ENCODE data around the gene SCYL3.
"Not testable (repeated sequence)": the region's sequence is repeated elsewhere in the genome, so short reads cannot be mapped to it uniquely, and the experiment has no call there.

SCYL3 gene

GRCh38 chr1:169899519-169900217 is 6.0 kb upstream of the SCYL3 start:
- no peak for DNase-seq

- DNase-seq, result no peak
Measured at GRCh38 chr1:169896013-169896412, 2.3 kb upstream of the SCYL3 start.

- DNase-seq, result no peak
Measured at GRCh38 chr1:169894424-169895145, 889 bp upstream of the SCYL3 start.

DNA sequence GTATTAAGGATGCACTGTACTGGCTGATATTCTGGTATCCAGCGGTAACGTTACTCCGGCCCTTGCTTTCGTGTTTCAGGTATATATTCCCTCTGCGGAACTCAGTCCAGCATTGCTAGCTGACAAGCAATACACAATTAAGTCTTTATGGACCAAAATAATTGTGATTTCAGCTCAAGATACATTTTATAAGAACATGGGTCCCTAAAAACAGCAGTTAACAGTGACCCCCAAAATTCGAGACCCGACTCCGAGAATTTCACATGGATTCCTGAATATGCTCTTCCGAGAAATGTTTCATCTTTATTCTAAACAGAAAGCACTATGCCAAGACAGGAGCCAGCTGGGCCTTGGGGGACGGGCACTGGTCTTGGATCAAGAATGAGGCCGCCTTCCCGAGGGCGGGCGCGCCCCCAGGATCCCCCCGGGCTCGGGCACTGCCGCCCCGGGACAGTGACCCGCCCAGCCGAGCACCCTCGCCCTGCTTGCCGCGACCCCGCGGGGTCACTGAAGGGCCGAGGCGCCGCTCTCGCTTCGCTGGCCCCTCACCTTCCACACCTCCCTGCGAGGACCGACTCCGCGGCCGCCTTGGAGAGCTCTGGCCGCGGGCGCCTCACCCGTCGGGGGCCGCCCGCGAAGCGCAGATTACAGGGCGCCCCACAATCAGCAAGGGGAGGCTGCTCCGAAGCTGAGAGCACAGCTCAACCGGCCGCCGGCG is 610 bp downstream of the SCYL3 start:
- no peak for DNase-seq

DNA sequence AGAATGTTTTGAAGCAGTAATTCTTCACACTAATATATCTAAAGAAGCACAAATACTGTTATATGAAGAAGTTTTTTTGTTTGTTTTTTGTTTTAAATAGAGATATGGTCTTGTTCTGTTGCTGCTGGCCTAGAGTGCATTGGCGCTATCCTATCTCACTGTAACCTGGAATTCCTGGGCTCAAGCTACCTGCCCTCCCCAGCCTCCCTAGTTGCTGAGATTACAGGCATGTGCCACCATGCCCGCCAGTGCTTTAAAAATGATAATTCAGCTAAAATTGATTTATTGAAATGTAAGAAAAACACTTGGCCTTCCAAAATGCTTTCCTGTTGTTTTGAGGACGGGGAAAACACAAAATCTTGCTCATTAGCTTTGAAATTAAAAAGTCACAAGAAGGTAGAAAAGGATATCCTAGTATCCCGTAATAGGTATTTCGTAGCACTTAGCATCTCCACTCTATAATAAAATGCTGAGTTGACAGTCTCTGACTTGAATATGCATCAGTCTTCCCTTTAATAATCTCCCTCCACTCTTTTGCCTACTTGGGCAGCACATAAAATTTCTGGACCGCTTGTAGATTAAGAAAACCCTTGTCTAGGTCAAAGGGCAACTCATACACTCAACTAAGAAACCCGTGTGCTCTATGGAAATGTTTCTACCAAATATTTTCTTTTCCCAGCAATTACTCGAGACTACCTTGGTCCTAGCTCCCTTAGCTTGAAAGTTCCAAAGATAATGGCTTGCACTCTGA is 1.3 kb downstream of the SCYL3 start:
- no peak for DNase-seq

GRCh38 chr1:169891539-169891885 is 2.2 kb downstream of the SCYL3 start:
- DNase-seq, result no peak

DNA sequence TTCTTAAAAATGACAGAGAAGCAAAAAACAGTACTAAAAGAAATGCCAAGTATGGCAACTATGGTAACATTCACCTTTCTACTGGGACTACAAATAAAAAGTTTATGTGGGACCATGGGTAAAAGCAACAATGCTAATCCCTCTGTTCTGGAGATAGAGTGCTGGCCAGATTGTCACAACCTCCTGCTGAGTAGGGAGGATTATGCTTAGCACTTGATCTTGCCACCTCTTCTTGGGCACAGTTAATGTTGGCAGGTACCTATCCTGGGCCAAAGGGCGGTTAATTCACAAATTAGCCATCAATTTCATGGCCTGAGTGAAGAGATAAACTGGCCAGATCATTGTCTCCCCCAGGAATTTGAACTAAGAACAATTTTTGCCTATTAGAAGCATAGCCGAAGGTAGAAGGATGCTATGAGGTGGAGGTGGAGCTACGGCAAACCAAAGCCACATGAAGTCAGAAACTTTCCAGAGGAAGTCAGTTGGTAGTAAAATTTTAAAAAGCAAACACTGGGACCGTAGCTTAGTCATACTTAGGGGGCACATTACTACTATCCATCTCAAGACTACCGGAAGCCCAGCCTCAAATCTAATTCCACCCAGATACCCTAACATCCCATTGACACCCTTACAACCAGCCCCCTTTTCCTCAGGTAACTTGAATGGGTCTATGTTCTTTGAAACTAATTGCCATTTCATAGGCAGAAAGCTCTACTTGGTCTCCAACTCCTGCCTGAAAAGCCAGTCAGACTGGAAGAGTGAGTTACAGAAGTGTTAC is 2.7 kb downstream of the SCYL3 start:
- DNase-seq, result no peak

GRCh38 chr1:169889871-169890270 is 3.8 kb downstream of the SCYL3 start:
- no peak for DNase-seq

DNA sequence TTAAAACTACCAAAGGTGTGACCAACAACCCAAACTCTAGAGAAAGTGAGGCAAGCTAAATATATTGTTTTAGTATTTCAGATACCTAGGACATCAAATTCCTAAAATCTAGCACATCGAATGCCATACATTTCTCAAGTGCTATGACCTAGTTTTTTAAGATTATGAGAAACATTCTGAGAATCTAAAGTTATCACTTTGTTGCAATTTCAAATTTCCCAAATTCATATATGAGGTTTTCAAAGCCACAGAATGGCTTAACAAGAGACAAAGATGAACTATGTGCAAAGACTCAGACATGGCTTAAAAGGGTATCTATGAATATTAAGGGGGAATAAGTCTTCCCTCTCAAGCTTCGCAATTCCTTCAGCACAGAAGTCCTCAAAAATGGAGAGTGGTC is 6.8 kb downstream of the SCYL3 start:
- DNase-seq, result no peak

DNA sequence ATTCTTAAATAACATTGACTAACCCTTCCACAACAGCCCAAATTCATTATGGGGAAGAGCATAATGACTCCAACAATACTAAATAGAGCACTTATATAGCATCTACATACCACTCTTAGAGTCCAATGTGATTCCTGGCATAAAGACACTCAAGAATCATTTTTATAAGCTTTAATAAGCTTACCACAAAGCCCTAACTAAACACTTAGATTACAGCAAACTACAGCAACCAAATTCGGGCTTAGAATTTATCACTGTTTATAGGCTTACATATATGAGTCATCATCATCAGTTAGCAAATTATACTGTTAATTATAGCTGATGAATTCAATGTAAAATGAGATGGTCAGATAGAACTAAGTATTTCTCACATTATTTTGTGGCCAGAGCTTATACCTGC is 7.3 kb downstream of the SCYL3 start:
- DNase-seq, result no peak

GRCh38 chr1:169885207-169885606 is 8.5 kb downstream of the SCYL3 start:
- DNase-seq, result no peak

DNA sequence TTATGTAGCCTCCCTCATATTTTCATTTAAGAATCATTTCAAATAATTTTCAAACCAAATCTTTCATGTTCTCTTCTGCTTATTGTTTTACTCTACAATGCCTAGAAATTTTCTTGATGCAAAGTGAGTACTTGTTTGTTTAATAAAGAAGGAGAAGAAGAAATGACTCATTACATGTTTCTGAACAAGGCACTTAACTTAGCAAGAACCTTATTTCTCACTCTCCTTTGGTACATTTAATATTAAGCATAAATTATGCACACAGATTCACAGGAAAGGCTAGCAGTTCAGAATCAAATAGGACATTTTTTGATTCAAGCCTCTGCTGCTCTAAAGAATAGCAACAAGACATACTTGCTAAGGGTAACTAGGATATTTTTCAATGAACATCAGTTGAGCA is 9.1 kb downstream of the SCYL3 start:
- DNase-seq, result no peak

GRCh38 chr1:169882039-169882511 is 11.6 kb downstream of the SCYL3 start:
- no peak for DNase-seq

GRCh38 chr1:169879034-169879840 is 14.5 kb downstream of the SCYL3 start:
- DNase-seq, result no peak

DNA sequence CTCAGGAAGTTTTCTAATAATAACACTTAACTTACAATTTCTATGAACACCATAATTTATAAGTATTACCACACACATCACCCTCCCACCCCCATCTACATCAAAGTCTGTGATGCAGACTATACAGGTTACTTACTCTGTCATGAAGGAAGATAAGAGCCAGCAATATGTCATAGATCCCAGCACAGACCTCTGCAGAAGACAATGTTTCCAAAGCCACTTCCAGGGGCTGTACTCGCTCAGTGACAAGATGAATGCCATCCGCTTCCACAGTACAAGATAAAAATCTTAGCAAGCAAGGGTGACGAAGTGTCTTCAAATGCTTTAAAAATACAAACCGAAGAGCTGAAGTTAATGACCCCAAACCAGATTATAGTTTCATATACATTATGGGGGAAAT is 15.2 kb downstream of the SCYL3 start:
- DNase-seq, result no peak

DNA sequence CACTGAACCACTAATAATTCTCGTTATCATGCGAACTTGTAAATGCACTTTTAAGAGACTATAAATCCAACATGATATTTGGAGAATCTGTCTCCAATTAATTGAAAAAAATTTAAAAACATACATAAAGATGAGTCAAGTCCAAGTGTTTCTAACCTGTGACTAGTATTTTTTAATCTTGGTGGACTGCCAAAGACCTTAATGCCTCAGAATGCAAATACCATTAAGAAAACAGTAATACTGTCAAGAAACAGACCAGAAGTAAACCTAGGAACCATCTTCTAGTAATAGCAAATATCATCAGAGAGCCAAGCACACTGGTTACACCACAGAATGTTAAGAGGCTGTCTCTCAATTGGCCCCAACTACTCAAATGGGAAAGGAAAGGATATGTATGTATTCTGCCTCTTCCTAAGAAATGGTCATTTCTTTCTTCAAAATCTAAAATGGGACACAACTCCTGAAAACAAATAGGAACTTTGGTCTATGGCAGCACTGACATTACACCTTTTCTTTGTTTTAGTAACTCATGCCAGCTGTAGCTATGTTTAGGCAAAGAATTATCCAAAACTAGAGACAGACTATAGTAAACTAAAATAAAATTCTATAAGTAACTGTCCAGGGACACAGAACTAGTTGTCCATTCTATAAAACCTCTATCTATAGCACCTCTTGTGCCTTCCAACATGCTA is 15.8 kb downstream of the SCYL3 start:
- no peak for DNase-seq

GRCh38 chr1:169874229-169874628 is 19.5 kb downstream of the SCYL3 start:
- no peak for DNase-seq

- DNase-seq, result no peak
Measured at GRCh38 chr1:169873582-169874199, 20.0 kb downstream of the SCYL3 start.

GRCh38 chr1:169872906-169873305 is 20.8 kb downstream of the SCYL3 start:
- no peak for DNase-seq

DNA sequence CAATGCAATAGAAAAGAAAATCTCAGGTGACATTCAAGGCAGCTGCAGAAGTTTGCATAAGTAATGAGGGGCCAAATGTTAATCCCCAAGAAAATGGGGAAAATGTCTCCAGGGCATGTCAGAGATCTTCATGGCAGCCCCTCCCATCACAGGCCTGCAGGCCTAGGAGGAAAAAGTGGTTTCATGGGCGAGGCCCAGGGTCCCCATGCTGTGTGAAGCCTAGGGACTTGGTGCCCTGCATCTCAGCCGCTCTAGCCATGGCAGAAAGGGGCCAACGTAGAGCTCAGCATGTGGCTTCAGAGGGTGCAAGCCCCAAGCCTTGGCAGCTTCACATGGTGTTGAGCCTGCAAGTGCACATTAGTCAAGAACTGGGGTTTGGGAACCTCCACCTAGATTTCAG is 21.7 kb downstream of the SCYL3 start:
- not testable (repeated sequence) for DNase-seq
